ENCODE measurements around the gene HHIPL1.

HHIPL1 gene

GRCh38 chr14:99644723-99645544, at the start of gene HHIPL1:
Gene HHIPL1 (plus strand): TSS chr14:99645129. CDS start chr14:99645208, 79 bp downstream.
- DNase-seq (ENCODE audit: low read depth in 2 of 2, low spot score in 1 of 2) = no peak

GRCh38 chr14:99595524-99595923, 49.4 kb upstream of the HHIPL1 start:
- DNase-seq (ENCODE audit: low read depth in 2 of 2, low spot score in 1 of 2) = no peak

GRCh38 chr14:99596071-99596627, 48.8 kb upstream of the HHIPL1 start:
- DNase-seq (ENCODE audit: low read depth in 2 of 2, low spot score in 1 of 2) = no peak

- no peak for DNase-seq (ENCODE audit: low read depth in 2 of 2, low spot score in 1 of 2)
Measured at GRCh38 chr14:99596772-99597171, 48.2 kb upstream of the HHIPL1 start.

DNA sequence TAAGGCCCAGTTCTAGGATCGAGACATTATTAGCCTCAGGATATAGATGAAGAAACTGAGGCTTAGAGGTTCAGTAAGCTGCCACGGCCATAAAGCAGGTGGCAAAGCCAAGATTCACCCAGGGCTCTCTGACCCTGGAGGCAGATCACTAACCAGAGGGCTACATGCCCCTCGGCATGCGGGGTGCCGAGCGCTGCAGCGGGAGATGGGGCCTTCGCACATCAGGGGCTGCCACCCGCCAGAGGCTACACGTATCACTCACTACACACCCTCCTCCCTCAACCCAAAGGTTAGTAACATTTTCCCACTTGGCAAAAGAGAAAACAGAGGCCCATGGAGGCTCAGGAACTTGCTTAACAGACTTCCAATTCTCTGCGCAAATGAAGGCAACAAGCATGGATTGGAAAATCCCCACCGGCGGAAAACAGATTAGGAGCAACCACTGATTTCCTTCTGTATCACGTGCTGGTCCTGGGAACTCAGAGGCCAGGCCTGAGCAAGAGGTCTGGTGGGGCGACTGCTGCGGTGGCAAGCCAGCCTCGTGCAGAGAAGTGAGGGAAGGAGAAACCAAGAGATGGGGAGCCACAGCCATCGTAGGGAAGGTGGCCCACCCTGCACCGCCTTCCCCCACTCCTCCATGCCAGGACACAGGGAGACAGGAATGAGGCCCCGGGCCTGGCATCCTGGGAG, 46.9 kb upstream of the HHIPL1 start:
- no peak for DNase-seq (ENCODE audit: low read depth in 2 of 2, low spot score in 1 of 2)

- DNase-seq (ENCODE audit: low read depth in 2 of 2, low spot score in 1 of 2) = no peak
Measured at GRCh38 chr14:99598774-99599173, 46.2 kb upstream of the HHIPL1 start.

- no peak for DNase-seq (ENCODE audit: low read depth in 2 of 2, low spot score in 1 of 2)
Measured at GRCh38 chr14:99599393-99599792, 45.5 kb upstream of the HHIPL1 start.

DNA sequence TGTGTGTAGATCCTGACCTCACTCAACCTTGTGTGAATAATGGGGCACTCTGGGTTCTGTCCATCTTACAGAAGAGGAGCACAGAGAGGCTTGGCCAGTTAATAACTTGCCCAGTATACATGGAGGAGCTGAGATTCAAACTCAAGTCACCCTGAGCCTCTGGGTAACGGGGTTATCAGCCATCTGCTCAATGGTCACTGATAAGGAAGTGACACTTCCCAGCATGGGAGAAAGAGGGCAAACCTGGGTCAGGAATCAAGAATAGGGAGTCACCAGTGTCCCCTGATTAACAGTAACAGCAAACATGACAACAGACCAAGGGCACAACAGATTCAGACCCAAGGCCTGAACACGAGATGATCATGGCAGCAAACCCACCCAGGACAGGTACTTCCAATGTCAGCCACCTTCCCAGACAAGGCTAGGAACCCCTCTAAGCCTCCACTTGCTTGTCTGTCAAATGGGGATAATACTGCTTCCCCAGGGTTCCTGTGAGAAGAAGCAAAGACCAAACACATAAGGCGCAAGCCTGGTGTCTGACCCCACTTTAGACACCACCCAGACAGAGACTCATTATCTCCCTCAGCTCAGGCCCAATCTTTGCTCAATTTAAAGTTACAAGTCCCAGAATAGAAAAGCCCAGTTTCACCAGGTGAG, 44.6 kb upstream of the HHIPL1 start:
- no peak for DNase-seq (ENCODE audit: low read depth in 2 of 2, low spot score in 1 of 2)

DNA sequence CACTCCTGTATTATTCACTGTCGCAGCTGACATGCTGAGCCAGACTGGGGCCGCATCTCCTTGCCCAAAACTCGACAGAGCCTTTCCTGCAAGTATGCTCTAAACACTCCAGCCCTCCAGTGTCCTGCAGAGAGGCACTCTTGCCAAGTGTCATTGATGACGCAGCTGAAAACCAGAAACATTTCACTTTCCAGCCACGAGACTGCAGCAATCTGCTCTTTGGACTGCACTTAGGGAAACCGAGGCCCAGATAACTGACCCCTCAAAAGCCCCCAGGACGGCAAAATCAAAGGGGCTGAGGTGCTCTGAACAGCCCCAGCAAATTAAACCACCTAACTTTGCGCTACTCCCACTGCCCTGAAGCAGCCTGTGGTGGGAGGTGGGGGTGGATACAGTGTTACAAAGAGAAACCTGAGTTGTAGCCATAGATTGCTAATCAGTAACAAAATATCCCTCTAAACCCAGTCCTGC, 43.5 kb upstream of the HHIPL1 start:
- DNase-seq (ENCODE audit: low read depth in 2 of 2, low spot score in 1 of 2) = no peak

DNA sequence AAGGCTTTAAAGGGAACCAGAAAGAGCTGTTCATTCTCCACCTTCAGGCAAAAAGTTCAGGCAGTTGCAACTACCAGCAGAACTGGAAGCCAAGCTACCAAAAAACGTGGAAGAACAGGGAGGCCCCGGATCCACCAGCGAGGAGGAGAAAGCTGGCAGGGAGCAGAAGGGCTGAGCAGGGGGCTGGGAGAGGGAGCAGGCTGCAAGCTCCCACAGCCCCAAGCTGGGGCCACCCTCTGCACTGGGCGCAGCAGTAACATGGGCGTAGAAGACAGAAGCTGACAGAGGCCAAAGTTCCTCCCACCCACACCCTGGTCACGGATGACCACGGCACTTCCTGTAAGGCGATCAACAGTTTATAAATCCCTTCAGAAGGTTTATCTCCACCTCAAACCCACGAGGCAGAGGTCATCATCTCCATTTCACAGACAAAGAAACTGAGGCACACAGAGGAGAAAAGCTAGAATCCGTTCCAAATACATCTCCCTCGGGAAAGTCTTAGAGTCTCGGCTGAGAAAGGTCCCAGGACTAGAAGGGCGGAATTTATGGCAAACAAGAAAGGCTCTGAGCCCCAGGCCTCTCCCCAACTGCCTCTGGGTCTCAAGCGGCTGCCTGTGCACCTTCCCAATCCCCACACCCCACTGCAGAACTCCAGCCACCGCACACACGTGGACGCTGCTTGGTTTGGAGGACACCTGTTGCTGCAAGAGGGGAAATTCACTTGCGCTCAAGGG, 42.7 kb upstream of the HHIPL1 start:
- no peak for DNase-seq (ENCODE audit: low read depth in 2 of 2, low spot score in 1 of 2)

GRCh38 chr14:99602788-99603415, 42.0 kb upstream of the HHIPL1 start:
- no peak for DNase-seq (ENCODE audit: low read depth in 2 of 2, low spot score in 1 of 2)

DNA sequence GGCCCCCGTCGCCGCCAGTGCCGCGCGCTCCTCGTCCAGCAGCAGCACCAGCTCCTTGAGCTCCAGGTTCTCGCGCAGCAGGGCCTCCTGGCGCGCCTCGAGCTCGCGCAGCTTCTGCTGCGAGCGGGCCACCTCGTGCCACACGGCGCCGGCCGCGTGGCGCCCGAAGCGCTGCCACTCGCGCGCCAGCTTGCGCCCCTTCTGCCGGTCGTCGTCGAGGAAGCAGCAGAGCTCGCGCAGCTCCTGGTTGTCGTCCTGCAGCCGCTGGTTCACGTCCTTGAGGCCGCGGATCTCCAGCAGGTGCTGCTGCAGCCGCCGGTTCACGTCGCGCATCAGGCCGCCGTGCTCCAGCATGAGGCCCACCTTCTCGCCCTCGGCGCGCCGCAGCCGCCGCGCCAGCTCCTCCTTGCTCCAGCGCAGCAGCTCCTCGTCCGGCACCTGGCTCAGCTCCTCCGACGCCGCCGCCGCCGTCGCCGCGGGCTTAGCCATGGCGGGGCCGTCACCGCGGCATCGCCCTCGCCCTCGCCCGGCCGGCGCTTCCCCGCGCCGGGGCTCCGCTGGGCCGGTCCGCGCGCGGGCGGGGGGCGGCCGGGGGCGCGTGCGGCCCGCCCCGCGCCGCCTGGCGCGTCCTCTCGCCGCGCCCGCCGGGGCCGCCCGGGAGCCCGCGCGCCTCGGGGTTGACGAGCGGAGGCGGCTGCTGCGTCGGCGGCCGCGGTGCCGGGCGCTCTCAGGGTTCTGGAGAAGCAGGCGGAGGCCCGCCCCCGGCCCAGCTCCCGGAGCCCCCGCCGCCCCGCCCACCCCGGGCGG, 41.3 kb upstream of the HHIPL1 start, which contains the start of gene CCDC85C:
TSS of gene CCDC85C (minus strand) at position 737 of the 807 bp plus-strand sequence. CDS start at position 489, 248 bp downstream.
- DNase-seq (ENCODE audit: low read depth in 2 of 2, low spot score in 1 of 2) = peak in 1 of 2 donors; percentile 8

DNA sequence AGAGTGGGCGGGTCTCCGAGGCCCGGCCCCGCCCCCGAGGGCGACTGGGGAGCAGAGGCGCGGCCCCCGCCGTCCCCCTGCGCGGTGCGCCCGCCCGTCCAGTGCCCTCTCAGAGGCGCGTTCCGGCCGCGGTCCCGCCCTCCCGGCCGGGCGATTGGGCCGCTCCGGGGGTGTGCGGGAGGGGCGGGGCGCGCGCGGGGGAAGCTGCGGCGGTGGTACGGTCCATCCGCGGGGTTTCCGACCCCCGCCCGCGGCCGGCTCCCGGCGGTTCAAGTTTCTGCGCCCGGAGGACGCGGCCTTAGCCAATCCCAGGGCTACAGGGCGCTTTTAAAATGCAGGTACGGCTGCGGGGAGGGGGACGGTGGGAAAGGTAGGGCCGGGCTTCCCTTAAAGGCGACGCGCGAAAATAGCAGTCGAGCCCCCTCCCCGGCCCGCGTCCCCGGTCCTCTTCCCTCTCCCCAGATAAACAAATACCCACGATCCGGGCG, 40.6 kb upstream of the HHIPL1 start:
- peak; percentile 77 to 91 for DNase-seq (ENCODE audit: low read depth in 2 of 2, low spot score in 1 of 2)

GRCh38 chr14:99604766-99605298, 40.1 kb upstream of the HHIPL1 start:
- no peak for DNase-seq (ENCODE audit: low read depth in 2 of 2, low spot score in 1 of 2)

DNA sequence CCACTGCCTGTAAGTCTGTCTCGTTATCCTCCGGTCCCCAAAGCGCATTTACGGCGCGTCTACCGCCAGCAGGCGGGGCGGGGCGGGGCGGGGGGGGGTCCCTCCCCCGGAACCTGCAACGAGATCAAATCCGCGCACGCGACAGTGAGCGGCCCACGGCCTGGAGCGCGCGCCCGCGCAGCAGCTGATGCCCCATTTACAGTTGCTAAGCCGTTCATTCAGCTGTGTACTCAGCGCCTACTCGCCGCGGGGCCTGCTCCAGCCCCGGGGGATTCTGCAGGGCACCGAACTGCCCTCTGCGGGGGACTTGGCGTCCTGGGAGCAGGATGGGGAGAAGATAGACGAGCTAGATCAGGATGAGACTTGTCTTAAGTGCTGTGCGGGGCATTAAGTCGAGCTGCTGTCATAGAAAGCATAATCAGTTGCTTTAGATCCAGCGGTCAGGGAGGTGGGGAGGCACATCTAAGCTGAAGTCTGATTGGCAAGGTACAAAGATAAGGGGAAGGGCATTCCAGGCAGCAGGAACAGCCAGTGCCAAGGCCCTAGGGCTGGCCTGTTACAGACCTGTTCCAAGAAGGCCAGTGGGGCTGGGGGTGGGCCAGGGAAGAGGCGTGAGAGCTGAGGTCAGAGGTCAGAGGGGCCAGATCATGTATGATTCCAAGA, 39.5 kb upstream of the HHIPL1 start:
- peak; percentile 64 to 69 for DNase-seq (ENCODE audit: low read depth in 2 of 2, low spot score in 1 of 2)

DNA sequence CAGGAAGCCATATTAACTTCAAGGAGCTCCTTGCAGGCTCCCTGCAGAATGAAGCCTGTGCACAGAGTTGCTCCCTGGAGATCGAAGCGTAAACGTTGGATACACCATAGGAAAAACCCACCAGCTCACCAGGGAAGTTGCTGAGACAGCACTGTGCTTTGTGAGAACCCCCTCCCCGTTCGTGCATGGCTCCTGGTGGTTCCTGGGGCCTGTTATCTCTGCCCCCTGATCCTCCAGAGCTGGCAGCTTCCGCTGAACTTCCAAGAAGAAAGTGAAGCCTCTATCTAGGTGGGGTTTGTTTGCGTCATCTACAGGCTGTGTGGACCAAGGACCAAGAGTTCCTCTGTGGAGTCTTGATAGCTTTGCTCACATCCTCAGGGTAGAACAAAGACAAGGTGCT, 38.6 kb upstream of the HHIPL1 start:
- no peak for DNase-seq (ENCODE audit: low read depth in 2 of 2, low spot score in 1 of 2)

GRCh38 chr14:99608591-99608990, 36.3 kb upstream of the HHIPL1 start:
- DNase-seq (ENCODE audit: low read depth in 2 of 2, low spot score in 1 of 2) = no peak
